ENCODE results near the gene BCL11A. TPM values are rescaled to one million over a fixed set of nuclear protein-coding genes. Genes with fewer than 3 reads are reported as not detected.

The BCL11A gene
- total and polyA plus RNA-seq, 4 donors: 0.08 to 8.5 (median 0.47) TPM

GRCh38 chr2:60415814-60416213 is 137.6 kb downstream of the BCL11A start:
- H3K9me3 ChIP-seq (ENCODE audit: control insufficient read depth in 4 of 4, low read length in 3 of 4): no peaks in the 10 kb centered on the region
- H3K9ac ChIP-seq (ENCODE audit: low read depth in 1 of 2, low read length in 2 of 2): no peak overlapping the region
- no peaks in the 10 kb centered on the region for H3K36me3 ChIP-seq (ENCODE audit: control insufficient read depth in 4 of 4, insufficient read depth in 3 of 4, low read depth in 1 of 4, low read length in 3 of 4)
- TF ChIP-seq, protein P1, sequence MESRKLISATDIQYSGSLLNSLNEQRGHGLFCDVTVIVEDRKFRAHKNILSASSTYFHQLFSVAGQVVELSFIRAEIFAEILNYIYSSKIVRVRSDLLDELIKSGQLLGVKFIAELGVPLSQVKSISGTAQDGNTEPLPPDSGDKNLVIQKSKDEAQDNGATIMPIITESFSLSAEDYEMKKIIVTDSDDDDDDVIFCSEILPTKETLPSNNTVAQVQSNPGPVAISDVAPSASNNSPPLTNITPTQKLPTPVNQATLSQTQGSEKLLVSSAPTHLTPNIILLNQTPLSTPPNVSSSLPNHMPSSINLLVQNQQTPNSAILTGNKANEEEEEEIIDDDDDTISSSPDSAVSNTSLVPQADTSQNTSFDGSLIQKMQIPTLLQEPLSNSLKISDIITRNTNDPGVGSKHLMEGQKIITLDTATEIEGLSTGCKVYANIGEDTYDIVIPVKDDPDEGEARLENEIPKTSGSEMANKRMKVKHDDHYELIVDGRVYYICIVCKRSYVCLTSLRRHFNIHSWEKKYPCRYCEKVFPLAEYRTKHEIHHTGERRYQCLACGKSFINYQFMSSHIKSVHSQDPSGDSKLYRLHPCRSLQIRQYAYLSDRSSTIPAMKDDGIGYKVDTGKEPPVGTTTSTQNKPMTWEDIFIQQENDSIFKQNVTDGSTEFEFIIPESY (IDR thresholded peaks at IDR 0.05): no peak
- TF ChIP-seq GABPA (IDR thresholded peaks at IDR 0.05 in 1 of 2, conservative IDR thresholded peaks at IDR 0.05 in 1 of 2) (no peak), JUND (IDR thresholded peaks at IDR 0.05) (no peak), FOXA2 (IDR thresholded peaks at IDR 0.05) (no peak), RXRA (IDR thresholded peaks at IDR 0.05) (no peak), HNF4G (IDR thresholded peaks at IDR 0.05) (no peak), HNF4A (conservative IDR thresholded peaks at IDR 0.05) (peak in 1 of 2 donors; percentile 66), CTCF (IDR thresholded peaks at IDR 0.05; ENCODE audit: low read depth, low read length, missing input control) (no peak), EGR1 (IDR thresholded peaks at IDR 0.05; ENCODE audit: low read depth in 2 of 2) (no peak), RAD21 (IDR thresholded peaks at IDR 0.05) (no peak), SP1 (IDR thresholded peaks at IDR 0.05) (peak; percentile 47), YY1 (IDR thresholded peaks at IDR 0.05) (no peak), TAF1 (conservative IDR thresholded peaks at IDR 0.05) (no peak)
- TF ChIP-seq, protein P2, sequence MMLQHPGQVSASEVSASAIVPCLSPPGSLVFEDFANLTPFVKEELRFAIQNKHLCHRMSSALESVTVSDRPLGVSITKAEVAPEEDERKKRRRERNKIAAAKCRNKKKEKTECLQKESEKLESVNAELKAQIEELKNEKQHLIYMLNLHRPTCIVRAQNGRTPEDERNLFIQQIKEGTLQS (IDR thresholded peaks at IDR 0.05): no peak
- DNase-seq (ENCODE audit: low spot score): no peak
- H3K4me3 ChIP-seq (ENCODE audit: low read depth in 1 of 3, low read length in 3 of 3): no peak overlapping the region
- no peak overlapping the region for H3K27ac ChIP-seq (ENCODE audit: low read depth in 1 of 2, low read length in 2 of 2)
- H3K27me3 ChIP-seq (ENCODE audit: control insufficient read depth in 4 of 4, insufficient read depth in 4 of 4, low read length in 3 of 4): no peaks in the 10 kb centered on the region
- H3K4me1 ChIP-seq (ENCODE audit: control insufficient read depth in 4 of 4, insufficient read depth in 4 of 4, low read length in 3 of 4): peaks cover 2 to 13% (median 11%) of the 10 kb centered on the region in 4 donors

- WGBS: 92% methylated on average over 2 of the region's 2 CpGs
- Histone ChIP-seq H3K27me3 (ENCODE audit: control insufficient read depth in 4 of 4, insufficient read depth in 4 of 4, low read length in 3 of 4) (no peaks in the 10 kb centered on the region), H3K4me1 (ENCODE audit: control insufficient read depth in 4 of 4, insufficient read depth in 4 of 4, low read length in 3 of 4) (peaks cover 2 to 13% (median 11%) of the 10 kb centered on the region in 4 donors), H3K4me3 (ENCODE audit: low read depth in 1 of 3, low read length in 3 of 3) (no peak overlapping the region), H3K9me3 (ENCODE audit: control insufficient read depth in 4 of 4, low read length in 3 of 4) (no peaks in the 10 kb centered on the region), H3K9ac (ENCODE audit: low read depth in 1 of 2, low read length in 2 of 2) (no peak overlapping the region), H3K36me3 (ENCODE audit: control insufficient read depth in 4 of 4, insufficient read depth in 3 of 4, low read depth in 1 of 4, low read length in 3 of 4) (no peaks in the 10 kb centered on the region), H3K27ac (ENCODE audit: low read depth in 1 of 2, low read length in 2 of 2) (no peak overlapping the region)
- DNase-seq (ENCODE audit: low spot score): no peak
- no peak for TF ChIP-seq RAD21 (IDR thresholded peaks at IDR 0.05)
- no peak for TF ChIP-seq JUND (IDR thresholded peaks at IDR 0.05)
- no peak for TF ChIP-seq FOXA2 (IDR thresholded peaks at IDR 0.05)
- TF ChIP-seq, protein P1 (IDR thresholded peaks at IDR 0.05): no peak
- TF ChIP-seq SP1 (IDR thresholded peaks at IDR 0.05): no peak
- no peak for TF ChIP-seq NR2F2 (IDR thresholded peaks at IDR 0.05)
- TF ChIP-seq GABPA (IDR thresholded peaks at IDR 0.05 in 1 of 2, conservative IDR thresholded peaks at IDR 0.05 in 1 of 2): no peak
- TF ChIP-seq, protein P2 (IDR thresholded peaks at IDR 0.05): no peak
- TF ChIP-seq REST (IDR thresholded peaks at IDR 0.05): no peak
- TF ChIP-seq HNF4G (IDR thresholded peaks at IDR 0.05): no peak
- no peak for TF ChIP-seq YY1 (IDR thresholded peaks at IDR 0.05)
- TF ChIP-seq EGR1 (IDR thresholded peaks at IDR 0.05; ENCODE audit: low read depth in 2 of 2): no peak
- no peak for TF ChIP-seq FOXA1 (IDR thresholded peaks at IDR 0.05)
- no peak for TF ChIP-seq HNF4A (conservative IDR thresholded peaks at IDR 0.05)
- TF ChIP-seq CTCF (IDR thresholded peaks at IDR 0.05; ENCODE audit: low read depth, low read length, missing input control): no peak
- no peak for TF ChIP-seq TAF1 (conservative IDR thresholded peaks at IDR 0.05)
- TF ChIP-seq RXRA (IDR thresholded peaks at IDR 0.05): no peak
These were observed 138.8 kb downstream of the BCL11A start for GRCh38 chr2:60414495-60415138.

Data from liver (tissue), 9 donors.